Coronary artery (tissue), 2 donors: Measurements from ENCODE around the gene ZDHHC9.
A peak's percentile ranks its signal among the peaks of the same experiment; 100 is the strongest.

Source experiments
- DNase-seq: peaks from one replicate; pipeline ENCODE4 v3.0.0-alpha.2; 2017; ENCODE audit warnings: low spot score
- H3K27ac ChIP-seq, 2 donors: fragments of 200-600 bp; sonication (generic); one replicate each; pipeline ENCODE4 v1.5.1; 2016 to 2019
- H3K4me3 ChIP-seq: fragments of 200-600 bp; sonication (generic); 2 replicates; pipeline ENCODE4 v1.5.1; 2016; ENCODE audit warnings: mild to moderate bottlenecking, moderate library complexity
- CTCF ChIP-seq: fragments of 200-600 bp; sonication (generic); IDR thresholded peaks from one replicate; pipeline ENCODE4 v1.5.1; 2019; ENCODE audit warnings: antibody characterized with exemption

ZDHHC9 gene

DNA sequence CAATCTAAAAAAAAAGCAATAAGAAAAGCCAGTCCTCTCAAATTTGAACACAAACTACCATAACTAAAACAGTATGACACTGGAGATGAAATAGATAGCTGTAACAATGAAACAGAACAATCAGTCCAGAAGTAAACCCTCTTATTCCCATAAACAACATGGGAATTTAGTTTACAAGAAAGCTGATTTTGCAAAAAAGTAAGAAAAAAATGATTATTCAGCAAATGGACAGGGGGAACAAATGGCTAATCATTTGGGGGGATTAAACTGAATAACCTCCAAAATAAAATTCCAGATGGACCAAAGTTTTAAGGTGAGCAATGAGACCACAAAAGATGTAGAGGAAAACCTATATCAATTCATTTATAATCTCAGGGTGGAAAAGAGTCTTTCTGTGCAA lies 80.0 kb downstream of the ZDHHC9 start:
- no peak for DNase-seq
- no peak for TF ChIP-seq CTCF
- Histone ChIP-seq H3K27ac (no peak overlapping the region), H3K4me3 (no peak overlapping the region)

DNA sequence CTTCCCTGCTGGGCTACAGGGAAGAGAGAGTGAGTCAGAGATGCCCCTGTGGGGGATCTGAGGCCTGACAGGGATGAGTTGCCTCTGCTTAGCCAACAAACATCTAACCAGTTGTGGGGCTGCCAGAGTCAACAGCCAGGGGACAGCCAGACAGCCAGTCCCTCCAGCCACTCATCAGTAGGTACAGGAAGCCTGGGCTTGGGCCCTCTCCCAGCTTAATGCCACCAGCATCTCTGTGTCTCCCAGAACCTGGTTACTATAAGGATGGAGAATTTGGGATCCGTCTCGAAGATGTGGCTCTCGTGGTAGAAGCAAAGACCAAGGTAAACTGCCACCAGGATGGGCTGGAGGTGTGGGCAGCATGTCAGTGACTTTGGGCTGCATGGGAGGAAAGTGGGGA lies 81.2 kb downstream of the ZDHHC9 start:
- Histone ChIP-seq H3K4me3 (no peak overlapping the region), H3K27ac (no peak overlapping the region)
- no peak for TF ChIP-seq CTCF
- no peak for DNase-seq

DNA sequence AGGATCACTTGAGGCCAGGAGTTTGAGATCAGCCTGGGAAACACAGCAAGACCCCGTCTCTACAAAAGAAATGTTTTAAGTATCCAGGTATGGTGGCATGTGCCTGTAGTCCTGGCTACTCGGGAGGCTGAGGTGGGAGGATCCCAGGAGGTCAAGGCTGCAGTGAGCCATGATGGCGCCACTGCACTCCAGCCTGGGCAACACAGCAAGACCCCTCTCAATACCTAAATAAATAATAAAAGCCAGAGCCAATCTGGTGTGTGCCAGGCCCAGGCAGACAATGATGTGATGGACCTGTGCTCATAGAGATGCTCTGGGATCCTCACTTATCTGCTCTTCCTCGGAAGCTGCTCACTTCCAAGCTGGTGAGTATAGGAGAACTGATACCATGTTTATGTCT lies 82.1 kb downstream of the ZDHHC9 start:
- H3K4me3 ChIP-seq, result no peak overlapping the region
- no peak for DNase-seq
- TF ChIP-seq CTCF, result no peak
- no peak overlapping the region for H3K27ac ChIP-seq

GRCh38 chrX:129760981-129761380 lies 82.7 kb downstream of the ZDHHC9 start:
- no peak overlapping the region for H3K27ac ChIP-seq
- no peak for TF ChIP-seq CTCF
- no peak overlapping the region for H3K4me3 ChIP-seq
- DNase-seq, result no peak

- no peak for DNase-seq
- peak overlapping the region in 1 of 2 donors; percentile 63 for H3K27ac ChIP-seq
- no peak for TF ChIP-seq CTCF
- no peak overlapping the region for H3K4me3 ChIP-seq
Observed at GRCh38 chrX:129760155-129760554, 83.5 kb downstream of the ZDHHC9 start.

- DNase-seq, result no peak
- H3K4me3 ChIP-seq, result no peak overlapping the region
- no peak for TF ChIP-seq CTCF
- peak overlapping the region in 1 of 2 donors; percentile 63 for H3K27ac ChIP-seq
Observed at GRCh38 chrX:129759576-129760061, 84.1 kb downstream of the ZDHHC9 start.

- Histone ChIP-seq H3K4me3 (no peak overlapping the region), H3K27ac (no peak overlapping the region)
- TF ChIP-seq CTCF, result no peak
- DNase-seq, result no peak
Observed at GRCh38 chrX:129755779-129756650, 87.7 kb downstream of the ZDHHC9 start.
